ENCODE measurements around the gene HOXB9.

Gene HOXB9

DNA sequence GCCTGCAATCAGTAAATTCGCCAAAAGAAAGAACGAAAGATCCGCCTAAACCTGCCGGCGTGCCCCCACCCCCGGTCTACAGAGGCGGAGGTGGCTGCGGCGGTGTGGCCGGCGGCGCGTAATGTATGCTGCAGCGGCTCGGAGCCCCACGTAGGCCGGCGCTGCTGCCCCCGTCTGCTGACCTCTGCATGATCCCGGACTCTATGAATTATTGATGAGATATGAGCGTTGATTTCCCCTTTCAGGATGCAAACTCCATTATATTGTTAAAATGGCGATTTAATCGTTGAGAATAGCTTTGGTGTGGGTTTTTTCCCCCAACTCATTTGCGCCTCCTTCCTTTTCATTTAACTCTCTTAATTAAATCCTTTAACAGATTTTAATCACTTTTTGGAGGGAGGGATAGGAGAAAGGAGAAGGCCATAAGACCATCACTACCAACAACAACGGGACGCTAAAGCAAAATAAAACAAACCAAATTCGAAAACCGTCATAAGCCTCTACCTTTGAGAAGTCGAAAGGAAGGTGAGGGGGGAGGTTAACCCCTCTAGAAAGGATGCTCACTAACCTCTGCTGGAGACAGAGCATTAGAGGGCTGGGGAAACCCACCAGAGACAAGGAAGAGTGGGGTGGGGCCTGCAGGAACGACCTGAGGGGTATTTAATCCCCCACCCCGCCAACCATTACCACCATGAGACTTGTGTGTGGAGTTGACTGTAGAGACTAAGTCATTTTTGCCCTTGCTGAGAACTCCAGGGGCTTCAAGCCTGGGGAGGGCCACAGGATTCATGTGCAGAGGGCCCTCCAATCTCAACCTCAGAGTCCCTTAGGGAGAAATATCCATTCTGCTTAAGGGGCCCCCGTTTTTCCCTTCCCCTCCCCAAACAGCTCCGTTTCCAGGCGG lies 39.6 kb downstream of the HOXB9 start:
- DNase-seq (ENCODE audit: low spot score), result no peak

DNA sequence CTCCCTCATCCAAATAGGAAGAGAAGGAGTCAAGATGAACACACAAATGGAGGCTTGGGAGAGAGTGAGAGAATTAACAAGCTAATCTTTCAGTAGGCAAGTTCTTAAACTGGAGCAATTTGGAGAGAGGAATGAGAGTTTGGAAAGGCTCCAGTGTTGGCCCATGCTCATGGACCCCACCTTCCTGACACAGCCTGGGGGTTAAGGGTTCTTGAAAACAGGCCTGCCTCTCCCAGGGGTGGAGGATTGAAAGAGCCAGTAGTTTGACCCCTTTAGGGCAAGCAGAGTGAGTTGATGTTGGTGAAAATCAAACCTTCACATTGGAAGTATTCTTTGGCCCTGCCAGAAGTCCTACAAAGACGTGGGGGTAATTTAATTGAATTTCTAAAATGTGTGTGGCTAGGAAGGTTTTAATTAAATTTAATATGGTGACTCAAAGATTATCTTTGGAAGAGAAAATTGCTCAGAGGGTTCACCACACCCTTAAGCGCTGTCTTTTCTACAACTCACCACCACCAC lies 41.9 kb downstream of the HOXB9 start:
- no peak for DNase-seq (ENCODE audit: low spot score)

DNA sequence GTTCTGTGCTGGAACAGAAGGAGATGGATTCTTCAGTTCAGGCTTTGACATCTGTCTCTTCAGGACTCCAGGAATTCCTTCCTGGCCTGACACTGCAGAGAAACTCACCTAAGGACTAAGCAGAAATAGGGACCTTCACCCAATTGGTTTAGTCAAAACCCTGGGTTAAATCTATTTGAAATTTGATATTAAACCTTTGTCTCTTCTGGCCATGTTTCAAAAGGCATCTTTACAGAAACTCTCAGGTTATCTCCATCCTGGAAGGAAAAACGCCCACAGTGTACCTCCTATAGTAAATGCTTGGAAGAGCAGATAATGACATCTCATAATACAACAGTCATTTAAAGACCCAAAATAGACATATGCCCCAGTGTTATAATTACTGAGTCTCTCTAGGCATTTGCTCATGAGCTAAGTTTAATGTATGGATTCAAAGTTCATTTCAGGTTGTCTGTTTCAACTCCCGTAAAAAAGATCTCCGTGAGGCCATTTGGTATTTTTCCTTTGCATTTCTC lies 42.4 kb downstream of the HOXB9 start:
- DNase-seq (ENCODE audit: low spot score), result no peak

DNA sequence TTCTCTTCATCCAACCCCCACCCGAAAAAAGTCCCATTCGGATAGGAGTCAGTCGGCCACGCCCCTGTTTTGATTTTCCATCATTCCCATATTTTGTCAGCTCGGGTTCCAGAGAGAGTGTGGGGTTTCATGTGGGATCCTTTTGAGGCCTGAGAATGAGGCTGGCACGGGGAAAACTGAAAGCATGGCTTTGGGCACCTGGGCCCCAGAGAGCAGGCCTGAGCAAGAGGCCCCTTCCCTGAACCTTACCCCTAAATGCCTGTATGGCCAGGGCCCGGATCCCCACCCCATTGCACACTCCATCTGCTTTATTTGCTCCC lies 43.4 kb downstream of the HOXB9 start:
- no peak for DNase-seq (ENCODE audit: low spot score)

DNA sequence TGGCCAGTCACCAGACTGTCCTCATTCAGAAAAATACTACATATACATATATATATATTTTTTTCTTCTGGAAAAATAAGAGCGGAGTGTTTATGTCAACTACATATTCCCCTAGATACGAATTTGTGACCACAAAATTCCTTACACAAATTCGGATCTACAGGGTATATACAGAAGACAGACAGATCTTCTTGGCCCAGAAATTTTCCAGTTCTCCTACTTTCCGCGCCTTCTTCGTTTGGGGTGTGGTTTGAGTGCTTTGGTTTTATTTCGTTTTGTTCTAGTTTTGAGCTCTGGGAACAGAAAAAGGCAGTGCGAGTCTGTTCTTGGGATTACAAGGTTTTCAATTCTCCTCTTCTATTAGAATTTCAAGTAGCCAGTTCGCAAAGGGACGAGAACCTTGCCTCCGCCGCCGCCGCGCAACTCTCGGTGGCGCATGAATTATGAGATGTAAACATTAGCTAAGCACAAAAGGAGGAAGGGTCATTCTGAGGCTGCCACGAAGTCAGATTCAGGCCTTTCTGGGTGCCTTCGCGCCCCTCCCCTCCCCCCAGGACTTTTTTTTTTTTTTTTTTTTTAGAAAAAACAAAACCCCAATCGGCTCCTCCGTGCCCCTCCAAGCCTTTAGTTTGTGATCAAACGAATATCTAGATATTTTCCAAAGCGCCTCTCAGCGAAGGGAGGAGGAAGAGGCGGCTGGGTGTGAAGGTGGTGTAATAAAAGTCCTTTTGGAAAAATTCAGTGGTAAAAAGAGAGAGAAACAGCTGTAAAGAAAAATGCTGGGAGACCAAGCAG lies 46.2 kb downstream of the HOXB9 start:
- DNase-seq (ENCODE audit: low spot score), result no peak

DNA sequence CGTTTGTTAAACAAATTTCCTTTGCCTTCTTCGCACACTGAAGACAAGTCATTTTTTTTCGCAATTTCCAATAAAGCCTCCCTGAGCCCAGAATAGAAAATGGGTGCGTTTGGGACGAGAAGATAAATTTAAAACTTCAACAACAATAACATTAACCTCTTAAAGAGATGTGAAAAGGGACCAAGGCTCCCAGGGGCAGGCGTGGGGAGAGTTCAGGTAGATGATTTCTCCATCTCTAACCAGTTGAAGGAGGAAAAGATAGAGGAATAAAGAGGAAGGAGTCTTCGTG lies 46.7 kb downstream of the HOXB9 start:
- no peak for DNase-seq (ENCODE audit: low spot score)

DNA sequence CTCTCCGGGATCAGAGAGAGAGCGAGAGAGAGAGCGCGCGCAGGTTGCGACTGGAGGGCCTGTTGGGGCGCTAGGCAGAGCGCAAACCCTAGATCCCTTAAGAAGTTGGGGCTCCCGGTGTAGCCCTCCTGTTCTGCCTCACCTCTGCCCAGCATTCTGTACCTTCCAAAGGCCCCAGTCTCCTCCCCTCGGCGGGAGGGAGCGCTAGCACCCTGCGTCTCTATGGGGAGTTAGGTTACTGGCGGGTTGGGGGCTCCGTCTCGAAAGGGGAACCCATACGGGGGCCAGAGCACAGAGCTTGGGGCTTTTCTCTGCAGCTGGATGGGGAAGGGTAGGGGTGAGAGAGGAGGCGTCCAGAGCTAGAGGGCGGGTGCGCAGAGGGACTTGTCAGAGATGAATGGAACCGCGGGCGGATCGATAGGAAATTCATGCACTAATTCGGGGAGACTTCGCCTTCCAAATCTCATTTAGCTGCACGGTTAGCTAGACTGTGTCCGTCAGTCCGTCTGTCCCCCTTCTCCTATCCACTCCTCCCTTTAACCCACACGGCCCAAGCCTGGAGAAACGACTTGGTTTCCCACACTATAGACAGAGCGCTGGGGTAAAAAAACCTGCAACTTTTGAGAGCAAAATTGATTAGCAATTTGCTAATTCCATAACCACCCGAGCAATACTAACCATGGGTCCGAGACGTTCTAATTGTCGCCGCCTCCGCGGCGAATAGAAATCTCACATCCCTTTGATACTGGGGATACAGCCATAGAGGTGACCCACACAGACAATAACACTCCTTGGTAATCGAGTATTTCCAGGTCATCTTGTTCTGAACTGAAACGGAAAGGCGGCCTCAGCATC lies 47.3 kb downstream of the HOXB9 start:
- DNase-seq (ENCODE audit: low spot score), result no peak

DNA sequence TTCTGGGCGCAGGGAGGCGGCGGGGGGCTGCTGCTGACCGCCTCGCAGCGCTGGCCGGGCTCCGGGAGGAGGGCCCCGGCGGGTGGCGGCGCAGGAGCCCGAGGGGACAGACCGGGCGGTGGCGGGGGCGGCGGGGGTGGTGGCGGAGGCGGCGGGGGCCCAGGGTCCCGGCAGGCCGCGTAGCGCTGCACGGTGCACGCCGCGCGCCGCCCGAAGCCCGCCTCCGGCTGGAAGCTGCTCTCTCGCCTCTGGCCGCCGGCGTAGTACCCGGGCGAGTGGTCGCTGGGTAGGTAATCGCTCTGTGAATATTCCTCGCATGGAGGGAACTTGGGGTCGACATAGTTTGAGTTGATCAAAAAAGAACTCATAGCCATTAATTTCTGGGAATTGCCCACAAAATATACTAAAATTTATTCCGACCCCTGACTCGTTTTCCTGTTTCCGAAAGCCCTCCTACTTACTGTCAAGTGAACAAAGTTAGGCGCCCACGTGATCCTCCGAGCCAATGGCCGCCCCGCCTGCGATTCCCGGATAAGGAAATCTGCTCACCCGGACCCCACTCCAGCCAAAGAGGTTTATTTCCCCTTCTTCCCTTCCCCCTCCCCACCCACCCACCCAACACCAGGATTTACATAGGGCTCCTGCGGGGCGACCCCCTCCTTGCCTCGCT lies 48.1 kb downstream of the HOXB9 start, which contains the start of gene HOXB4:
Gene HOXB4 (minus strand): TSS at position 405 of the 670 bp plus-strand sequence. CDS start 31 bp downstream, at position 374.
- peak; percentile 83 for DNase-seq (ENCODE audit: low spot score)

DNA sequence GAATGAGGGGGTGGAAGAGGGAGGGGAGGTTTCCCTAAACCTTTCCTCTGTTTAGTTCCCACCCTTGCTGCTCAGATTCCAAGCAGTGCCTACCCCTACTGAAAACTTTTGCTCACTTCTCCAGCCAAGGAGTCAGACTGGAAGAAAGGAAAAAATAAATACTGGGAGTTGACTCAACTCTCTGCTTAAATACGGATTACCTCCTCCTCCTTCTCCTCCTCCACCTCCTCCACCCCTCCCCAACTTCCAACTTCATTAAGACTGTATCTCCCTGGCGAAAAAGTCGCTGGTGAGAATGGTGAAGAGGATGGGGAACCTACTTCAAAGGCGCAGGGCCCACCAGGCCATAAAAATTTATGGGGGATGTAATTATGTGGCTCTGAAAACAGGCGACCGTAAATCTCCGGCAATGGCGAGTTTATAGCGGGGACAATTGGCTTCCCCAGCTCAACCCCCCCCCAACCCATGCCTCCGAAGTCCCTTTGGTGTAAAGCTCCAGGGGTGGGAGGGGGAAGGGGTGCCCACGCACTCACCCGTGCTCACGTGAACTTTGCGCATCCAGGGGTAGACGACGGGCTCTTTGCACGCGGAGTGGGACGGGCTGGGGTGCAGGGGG lies 48.7 kb downstream of the HOXB9 start:
- DNase-seq (ENCODE audit: low spot score), result no peak

DNA sequence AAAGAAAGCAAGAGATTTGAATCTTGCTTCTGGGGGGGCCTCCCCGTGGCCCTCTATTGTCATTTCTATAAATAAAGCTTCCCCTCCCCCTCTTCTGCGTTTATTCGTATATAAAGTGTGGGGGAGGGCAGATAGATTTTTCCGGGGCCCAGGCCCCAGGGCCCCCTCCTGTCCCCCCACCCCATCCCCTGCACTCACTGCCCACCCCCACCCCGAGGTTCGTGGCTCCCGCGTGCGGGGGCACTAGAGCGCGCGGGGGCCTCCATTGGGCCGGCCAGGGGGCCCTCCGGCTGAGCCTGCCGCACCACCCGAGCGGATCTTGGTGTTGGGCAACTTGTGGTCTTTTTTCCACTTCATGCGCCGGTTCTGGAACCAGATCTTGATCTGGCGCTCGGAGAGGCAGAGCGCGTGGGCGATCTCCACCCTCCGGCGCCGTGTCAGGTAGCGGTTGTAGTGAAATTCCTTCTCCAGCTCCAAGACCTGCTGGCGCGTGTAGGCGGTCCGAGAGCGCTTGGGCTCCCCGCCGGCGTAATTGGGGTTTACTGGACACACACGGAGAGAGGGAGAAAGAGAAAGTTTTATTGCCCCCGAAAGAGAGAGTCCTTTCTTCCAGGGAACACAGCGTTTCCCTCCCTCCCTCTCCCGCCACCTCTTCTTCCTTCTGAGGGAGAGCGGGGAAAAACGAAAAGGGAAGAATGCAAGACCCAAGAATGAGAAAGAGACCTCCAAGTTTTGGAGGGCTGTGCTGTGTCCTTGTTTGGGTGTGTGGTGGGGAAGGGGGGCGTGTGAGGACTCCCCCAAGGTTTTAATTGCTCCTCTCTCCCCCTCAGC lies 49.5 kb downstream of the HOXB9 start:
- peak; percentile 67 for DNase-seq (ENCODE audit: low spot score)

DNA sequence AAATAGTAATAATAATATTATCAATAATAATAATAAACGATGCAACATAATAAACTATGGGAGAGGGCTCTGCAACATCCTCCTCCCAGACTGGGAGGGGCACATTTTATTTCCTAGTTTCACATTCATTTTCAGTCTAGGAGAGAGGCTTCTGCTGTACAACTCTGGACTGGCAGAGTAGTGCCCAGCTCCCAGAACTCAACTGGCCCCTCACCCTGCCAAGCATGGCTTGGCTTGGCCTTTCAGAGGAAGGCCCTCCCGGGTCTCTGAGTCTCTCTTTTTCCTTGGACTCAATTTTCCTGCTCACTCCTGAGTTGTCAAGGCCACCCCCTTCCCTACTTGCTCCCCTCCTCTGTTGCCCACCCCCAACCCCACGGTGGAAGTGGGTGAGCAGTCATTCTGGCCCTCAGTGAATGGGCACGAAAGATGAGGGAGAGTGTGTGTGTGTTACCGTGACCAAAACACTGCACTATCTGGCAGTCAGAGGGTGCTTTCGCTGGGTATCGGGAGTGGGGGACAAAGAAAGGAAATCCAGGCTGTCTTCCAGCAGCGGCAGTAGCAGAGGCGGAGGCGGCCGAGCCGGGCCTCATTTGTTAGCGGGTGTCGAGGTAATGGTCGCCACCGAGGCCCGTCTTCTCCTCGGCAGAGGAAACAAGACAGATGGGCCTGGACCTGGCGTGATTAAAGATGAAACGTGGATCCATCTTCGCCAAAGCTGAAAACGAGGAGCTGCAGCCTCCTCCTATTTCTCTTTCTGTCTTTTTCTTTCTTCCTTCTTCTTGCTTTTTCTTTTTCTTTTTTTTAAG lies 50.3 kb downstream of the HOXB9 start:
- DNase-seq (ENCODE audit: low spot score), result no peak

DNA sequence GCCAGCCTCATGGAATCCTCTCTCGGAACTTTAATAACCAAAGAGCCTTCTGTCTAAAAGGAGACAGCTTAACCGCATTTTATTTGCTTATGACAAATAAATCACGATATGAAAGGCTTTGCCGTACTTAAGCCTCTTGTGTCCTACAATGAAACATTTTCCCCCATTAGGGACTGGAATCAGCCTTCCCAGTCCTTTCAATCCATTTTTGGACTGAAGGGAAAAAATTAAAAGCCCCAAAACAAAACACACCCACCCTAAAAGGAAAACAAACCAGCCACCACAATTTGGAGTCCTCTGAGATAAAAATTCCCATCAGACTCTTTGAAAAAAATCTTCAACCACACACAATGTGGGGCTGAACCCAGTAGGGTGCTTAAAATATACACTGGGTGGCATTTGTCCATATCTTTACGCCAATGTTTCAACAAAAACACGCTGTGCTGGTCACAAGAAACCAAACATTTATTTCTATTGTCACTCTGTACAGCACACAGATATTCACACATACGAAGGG lies 51.0 kb downstream of the HOXB9 start:
- DNase-seq (ENCODE audit: low spot score), result no peak

DNA sequence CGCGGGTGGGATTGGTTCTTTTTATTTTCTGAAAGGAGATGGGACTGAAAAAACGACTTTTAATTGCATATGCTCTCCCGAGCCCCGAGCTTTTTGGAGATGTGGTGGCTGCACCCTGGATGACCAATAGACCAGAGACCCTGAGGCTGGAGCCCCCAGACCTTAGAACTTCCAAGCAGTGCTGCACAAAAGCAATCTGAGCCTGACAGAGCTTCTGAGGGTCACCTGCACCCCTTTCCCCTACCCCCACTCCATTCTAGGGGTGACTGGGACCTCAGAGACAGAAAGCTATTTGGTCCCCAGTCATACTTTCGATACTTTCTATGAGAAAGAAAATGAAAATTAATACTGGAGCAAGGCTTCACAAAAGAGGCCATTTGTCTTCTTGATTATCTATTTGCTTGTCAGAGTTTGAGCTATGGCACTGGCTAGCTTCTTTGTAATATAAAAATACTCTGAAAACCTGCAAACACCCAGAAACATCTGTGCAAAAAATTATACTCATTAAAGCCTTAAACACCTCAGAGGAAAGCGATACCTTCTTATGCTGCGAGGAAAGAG lies 51.6 kb downstream of the HOXB9 start:
- DNase-seq (ENCODE audit: low spot score), result no peak

DNA sequence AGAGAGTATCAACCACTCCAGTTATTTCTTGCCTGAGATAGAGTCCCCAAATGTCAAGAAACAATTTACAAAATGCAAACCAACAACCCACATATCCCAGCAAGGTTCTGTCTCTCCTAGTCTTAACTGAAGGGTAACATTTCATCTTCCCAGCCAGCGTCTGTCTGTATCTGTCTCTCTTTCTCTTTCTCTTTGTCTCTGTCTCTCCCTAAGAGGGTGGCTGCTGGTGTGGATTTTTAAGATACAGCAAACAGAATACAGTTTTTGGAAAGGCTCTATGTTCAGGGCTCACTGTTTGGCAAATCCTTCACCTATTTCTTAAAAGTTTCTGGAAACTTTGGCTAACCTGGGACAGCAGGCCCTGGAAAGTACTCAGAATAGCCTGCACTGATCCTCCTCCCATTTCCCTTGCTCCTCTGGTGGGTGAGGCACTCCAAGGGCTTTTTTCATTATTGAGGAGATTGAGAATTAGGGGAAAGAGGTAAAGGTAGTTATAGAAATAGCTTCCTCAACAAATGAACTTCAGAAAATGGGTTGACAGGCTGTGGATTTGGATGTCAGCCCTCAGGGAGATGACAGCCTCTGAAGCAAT lies 54.2 kb downstream of the HOXB9 start:
- DNase-seq (ENCODE audit: low spot score), result no peak

All from GM03348 (cell line).